Retinal pigment epithelial cell (primary cell): Measurements from ENCODE around the gene SLC44A5.
"Not testable (repeated sequence)": the region's sequence is repeated elsewhere in the genome, so short reads cannot be mapped to it uniquely, and the experiment has no call there.

Source experiments
- DNase-seq: peaks from one replicate; pipeline ENCODE4 v3.0.0-alpha.2; 2010; ENCODE audit warnings: low read depth
- H3K4me3 ChIP-seq: 2 replicates; pipeline ENCODE4 v1.5.1; 2011; ENCODE audit warnings: mild to moderate bottlenecking, low read length, control low read depth, moderate library complexity
- TF ChIP-seq, protein P1 (sequence below): conservative IDR thresholded peaks from 2 replicates; pipeline ENCODE4 v1.5.1; 2011; ENCODE audit warnings: low read depth, low read length, control low read depth, inconsistent platforms

Gene SLC44A5

GRCh38 chr1:75400716-75401115 is 210.2 kb downstream of the SLC44A5 start:
- H3K4me3 ChIP-seq: no peak overlapping the region
- no peak for DNase-seq
- TF ChIP-seq, protein P1, sequence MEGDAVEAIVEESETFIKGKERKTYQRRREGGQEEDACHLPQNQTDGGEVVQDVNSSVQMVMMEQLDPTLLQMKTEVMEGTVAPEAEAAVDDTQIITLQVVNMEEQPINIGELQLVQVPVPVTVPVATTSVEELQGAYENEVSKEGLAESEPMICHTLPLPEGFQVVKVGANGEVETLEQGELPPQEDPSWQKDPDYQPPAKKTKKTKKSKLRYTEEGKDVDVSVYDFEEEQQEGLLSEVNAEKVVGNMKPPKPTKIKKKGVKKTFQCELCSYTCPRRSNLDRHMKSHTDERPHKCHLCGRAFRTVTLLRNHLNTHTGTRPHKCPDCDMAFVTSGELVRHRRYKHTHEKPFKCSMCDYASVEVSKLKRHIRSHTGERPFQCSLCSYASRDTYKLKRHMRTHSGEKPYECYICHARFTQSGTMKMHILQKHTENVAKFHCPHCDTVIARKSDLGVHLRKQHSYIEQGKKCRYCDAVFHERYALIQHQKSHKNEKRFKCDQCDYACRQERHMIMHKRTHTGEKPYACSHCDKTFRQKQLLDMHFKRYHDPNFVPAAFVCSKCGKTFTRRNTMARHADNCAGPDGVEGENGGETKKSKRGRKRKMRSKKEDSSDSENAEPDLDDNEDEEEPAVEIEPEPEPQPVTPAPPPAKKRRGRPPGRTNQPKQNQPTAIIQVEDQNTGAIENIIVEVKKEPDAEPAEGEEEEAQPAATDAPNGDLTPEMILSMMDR: no peak

DNA sequence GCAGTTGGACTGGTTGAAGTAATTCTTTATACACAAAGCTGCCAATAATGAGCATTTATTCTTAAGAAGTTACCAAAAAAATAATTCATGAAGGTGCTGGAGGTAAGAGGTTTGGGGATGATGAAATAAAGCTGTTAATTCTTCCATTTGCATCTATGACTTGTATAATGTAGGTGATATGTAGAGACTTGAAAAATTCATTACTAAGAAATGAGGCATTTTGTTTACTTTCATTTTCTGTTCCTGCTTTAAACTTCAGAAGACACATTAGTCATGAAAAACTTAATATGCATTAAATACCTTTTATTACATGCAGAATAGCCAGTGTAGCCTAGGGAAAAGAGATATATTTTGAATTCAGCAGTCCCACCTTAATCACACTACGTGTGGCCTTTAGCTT is 214.2 kb downstream of the SLC44A5 start:
- H3K4me3 ChIP-seq: no peak overlapping the region
- TF ChIP-seq, protein P1: no peak
- no peak for DNase-seq

GRCh38 chr1:75396260-75396659 is 214.7 kb downstream of the SLC44A5 start:
- TF ChIP-seq, protein P1: no peak
- no peak overlapping the region for H3K4me3 ChIP-seq
- DNase-seq: no peak

DNA sequence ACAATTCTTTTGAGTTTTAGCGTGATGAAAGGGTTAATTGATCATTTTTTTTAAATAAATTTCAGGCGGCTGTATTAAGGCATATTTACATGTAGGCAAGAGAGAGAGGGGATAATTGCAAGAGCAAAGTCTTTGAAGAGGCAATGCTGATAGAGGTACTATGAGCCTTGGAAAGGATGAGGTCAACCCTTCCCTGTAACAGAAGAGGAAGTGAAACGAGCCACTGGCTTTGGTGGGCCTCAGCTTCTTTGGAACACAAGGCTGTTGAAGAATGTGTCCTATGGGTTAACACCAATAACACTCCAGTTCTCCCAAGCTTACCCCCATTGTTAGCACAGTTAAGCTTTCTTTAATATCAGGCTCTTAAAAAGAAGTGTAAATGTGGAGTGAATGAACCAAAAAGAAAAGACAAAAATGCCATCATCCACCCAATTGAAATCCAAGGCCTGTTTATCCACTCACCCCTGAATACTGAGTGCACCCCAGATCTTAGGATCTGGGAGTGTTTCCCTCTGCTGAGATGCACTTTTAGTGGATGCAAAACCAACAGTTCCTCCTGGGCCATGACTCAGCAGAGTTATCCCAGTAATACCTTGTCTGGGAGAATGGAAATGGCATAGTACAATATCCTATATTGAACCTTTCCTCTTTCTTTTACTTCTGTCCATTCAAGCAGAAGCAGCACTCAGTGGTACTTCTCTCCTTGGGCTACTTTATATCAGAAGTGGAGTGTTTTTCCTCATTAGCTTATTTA is 216.4 kb downstream of the SLC44A5 start:
- no peak for DNase-seq
- TF ChIP-seq, protein P1: no peak
- no peak overlapping the region for H3K4me3 ChIP-seq

- H3K4me3 ChIP-seq: no peak overlapping the region
- TF ChIP-seq, protein P1: no peak
- no peak for DNase-seq
Observed at GRCh38 chr1:75392278-75392677, 218.6 kb downstream of the SLC44A5 start.

DNA sequence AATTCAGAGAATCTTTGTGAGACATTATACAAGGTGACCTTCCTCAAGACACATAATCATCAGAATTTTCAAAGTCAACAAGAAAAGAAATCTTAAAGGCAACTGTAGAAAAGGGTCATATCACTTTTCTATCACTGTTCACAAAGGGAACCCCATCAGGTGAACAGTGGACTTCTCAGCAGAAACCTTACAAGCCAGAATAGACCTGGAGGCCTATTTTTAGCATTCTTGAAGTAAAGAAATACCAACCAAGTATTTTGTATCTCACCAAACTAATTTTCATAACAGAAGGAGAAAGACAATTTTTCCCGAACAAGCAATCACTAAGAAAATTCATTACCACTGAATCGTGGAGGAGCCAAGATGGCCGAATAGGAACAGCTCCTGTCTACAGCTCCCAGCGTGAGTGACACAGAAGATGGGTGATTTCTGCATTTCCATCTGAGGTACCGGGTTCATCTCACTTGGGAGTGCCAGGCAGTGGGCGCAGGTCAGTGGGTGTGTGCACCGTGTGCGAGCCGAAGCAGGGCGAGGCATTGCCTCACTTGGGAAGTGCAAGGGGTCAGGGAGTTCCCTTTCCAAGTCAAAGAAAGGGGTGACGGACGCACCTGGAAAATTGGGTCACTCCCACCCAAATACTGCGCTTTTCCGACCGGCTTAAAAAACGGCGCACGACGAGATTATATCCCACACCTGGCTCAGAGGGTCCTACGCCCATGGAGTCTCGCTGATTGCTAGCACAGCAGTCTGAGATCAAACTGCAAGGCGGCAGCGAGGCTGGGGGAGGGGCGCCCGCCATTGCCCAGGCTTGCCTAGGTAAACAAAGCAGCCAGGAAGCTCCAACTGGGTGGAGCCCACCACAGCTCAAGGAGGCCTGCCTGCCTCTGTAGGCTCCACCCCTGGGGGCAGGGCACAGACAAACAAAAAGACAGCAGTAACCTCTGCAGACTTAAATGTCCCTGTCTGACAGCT is 235.2 kb downstream of the SLC44A5 start:
- DNase-seq, H3K4me3 ChIP-seq: not testable (repeated sequence)

DNA sequence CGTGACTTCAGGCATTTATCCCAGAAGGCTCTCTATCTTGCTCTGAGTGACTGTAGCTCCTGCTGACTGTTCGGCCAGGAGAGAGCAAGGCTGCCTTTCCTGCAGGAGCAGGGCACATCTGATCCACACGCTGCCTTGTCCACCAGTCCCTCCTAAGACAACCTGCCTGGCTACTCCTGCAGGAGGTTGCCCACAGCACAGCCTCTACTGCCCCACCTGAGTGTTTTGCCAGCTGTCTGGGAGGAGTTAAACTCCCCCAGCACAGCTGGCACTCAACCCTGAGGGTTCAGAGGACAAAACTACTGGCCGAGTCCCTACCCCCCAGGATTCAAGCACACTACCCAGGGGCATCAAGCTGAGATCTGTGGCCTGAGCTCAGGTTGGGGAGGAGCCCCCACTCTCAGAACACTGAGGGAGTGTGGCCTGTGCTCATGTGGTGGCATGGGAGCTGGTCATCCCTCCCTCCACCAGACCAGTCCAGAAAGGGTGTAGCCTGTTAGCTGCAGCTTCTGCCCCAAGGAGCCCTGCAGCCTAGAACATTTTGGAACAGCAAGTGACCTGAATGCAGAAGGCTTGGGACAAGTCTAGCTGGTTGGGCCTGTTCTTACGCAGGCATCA is 237.3 kb downstream of the SLC44A5 start:
- no peak for DNase-seq
- H3K4me3 ChIP-seq: no peak overlapping the region
- TF ChIP-seq, protein P1: no peak
